ENCODE measurements around the gene GARIN5B. TPM values are rescaled to one million over a fixed set of nuclear protein-coding genes. Genes with fewer than 3 reads are reported as not detected.

GARIN5B gene
- polyA plus RNA-seq, 1 of the 3 experiments (the other 2 are of a cell fraction): not detected

DNA sequence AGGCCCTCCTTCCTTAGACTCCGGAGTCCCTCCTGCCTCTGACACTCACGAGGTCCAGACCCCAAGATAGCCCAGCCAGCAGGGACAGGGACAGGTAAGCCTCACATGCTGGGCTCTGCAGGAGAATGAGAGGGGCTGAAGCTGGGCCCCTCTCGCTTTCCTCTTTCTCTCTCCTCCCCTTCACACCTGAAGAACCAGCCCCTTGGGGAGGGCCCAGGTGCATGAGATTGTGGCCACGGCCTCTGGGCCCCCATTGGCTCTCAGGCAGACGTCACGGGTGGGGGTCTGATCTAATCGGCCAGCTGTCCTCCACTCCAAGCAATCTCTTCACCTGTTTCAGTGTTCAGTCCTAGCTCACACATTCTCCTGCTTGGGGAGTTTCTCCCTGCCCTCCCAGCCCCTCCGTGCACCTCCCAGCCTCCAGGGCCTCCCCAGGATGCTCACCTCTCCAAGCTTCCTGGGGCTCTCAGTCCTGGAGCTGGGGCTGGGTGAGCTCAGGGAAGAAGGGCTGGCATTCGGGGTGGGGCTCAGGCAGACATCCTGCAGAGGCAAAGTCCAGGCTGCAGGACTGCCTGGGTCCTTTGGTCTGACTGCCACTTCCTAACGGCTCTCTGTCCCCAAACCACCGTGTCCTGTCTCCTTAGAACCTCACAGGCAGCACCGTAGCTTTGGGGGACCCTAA is 40.7 kb downstream of the GARIN5B start (continued):
- TF ChIP-seq, protein P1, sequence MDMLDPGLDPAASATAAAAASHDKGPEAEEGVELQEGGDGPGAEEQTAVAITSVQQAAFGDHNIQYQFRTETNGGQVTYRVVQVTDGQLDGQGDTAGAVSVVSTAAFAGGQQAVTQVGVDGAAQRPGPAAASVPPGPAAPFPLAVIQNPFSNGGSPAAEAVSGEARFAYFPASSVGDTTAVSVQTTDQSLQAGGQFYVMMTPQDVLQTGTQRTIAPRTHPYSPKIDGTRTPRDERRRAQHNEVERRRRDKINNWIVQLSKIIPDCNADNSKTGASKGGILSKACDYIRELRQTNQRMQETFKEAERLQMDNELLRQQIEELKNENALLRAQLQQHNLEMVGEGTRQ (IDR thresholded peaks at IDR 0.05; ENCODE audit: borderline replicate concordance, low read depth, low read length): no peak

DNA sequence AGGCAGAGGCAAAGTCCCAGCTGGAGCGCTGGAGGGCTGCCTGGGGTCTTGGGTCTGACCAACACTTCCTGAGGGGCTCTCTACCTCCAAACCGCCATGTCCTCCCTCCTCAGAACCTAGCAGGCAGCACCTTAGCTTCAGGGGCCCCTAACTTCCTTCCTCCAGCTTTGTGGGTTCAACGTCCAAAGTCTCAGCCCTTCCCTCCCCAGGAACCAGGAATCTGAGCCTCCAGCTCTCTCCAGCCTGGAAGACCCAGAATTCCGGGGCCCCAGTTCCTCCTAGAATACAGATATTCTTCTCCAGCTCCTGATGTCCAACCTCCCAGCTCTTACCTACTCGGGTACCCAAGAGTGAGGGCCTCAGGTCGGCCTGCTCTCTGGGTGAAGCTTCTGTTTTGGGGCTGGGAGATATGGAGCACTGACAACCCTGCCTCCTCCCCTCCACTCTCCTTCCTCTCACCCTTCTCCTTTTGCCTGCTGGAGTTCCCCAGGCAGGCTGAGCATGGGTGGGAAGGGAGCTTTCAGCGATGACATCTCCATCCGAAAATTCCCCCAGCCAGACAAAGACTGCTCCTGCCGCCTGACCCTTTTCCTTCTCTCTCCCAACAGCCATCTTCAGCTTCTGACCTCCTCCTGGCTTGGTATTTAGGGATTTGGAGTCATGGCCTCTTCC is 41.5 kb downstream of the GARIN5B start:
- H4K20me1 ChIP-seq (ENCODE audit: insufficient read depth): no peaks in the 10 kb centered on the region
- POLR2A ChIA-PET: interaction anchor here (1.0 to 1.3 kb wide), 3 partner anchors 8 to 62 kb away, joined by 3 to 4 read pairs (median 3); no protein-coding TSS in a partner anchor
- no peak overlapping the region for H3K9ac ChIP-seq
- H3K4me3 ChIP-seq (ENCODE audit: low read depth in 2 of 2, low read length in 1 of 2): no peak overlapping the region
- H3F3A ChIP-seq (replicated peaks; ENCODE audit: insufficient read depth): no peaks in the 10 kb centered on the region
- no peak for DNase-seq
- CTCF ChIA-PET: interaction anchor here (0.8 to 3.1 kb wide), 5 partner anchors 17 to 180 kb away, joined by 3 to 21 read pairs (median 3); no protein-coding TSS in a partner anchor
- no peak overlapping the region for H3K4me2 ChIP-seq
- H3K4me1 ChIP-seq (ENCODE audit: control insufficient read depth in 1 of 2, insufficient read depth in 2 of 2, low read depth in 1 of 2, low read length in 1 of 2): no peaks in the 10 kb centered on the region
- H3K9me2 ChIP-seq: no peaks in the 10 kb centered on the region
- H2AFZ ChIP-seq (ENCODE audit: low read depth): no peak overlapping the region
- no peaks in the 10 kb centered on the region for H3K36me3 ChIP-seq (replicated peaks in 1 of 2; ENCODE audit: control insufficient read depth in 1 of 2, insufficient read depth in 2 of 2, low read length in 1 of 2)
- no peaks in the 10 kb centered on the region for H3K9me3 ChIP-seq
- H3K79me2 ChIP-seq (ENCODE audit: insufficient read depth): no peaks in the 10 kb centered on the region
- H3K27me3 ChIP-seq (ENCODE audit: insufficient read depth): no peaks in the 10 kb centered on the region
- WGBS (ENCODE audit: low lambda C conversion rate): 67% methylated on average over 9 of the region's 9 CpGs
- no peak for TF ChIP-seq RFX5 (IDR thresholded peaks at IDR 0.05; ENCODE audit: low read length)
- TF ChIP-seq FOXM1 (IDR thresholded peaks at IDR 0.05; ENCODE audit: low read depth): no peak
- TF ChIP-seq, protein P1 (IDR thresholded peaks at IDR 0.05; ENCODE audit: borderline replicate concordance, low read depth, low read length): no peak
- TF ChIP-seq SMC3 (IDR thresholded peaks at IDR 0.05; ENCODE audit: low read depth, low read length): no peak
- TF ChIP-seq, protein P2, sequence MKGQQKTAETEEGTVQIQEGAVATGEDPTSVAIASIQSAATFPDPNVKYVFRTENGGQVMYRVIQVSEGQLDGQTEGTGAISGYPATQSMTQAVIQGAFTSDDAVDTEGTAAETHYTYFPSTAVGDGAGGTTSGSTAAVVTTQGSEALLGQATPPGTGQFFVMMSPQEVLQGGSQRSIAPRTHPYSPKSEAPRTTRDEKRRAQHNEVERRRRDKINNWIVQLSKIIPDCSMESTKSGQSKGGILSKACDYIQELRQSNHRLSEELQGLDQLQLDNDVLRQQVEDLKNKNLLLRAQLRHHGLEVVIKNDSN (IDR thresholded peaks at IDR 0.05; ENCODE audit: borderline replicate concordance, low read depth): no peak
- TF ChIP-seq, protein P3, sequence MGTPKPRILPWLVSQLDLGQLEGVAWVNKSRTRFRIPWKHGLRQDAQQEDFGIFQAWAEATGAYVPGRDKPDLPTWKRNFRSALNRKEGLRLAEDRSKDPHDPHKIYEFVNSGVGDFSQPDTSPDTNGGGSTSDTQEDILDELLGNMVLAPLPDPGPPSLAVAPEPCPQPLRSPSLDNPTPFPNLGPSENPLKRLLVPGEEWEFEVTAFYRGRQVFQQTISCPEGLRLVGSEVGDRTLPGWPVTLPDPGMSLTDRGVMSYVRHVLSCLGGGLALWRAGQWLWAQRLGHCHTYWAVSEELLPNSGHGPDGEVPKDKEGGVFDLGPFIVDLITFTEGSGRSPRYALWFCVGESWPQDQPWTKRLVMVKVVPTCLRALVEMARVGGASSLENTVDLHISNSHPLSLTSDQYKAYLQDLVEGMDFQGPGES (IDR thresholded peaks at IDR 0.05; ENCODE audit: low read depth, low read length): no peak
- no peak for TF ChIP-seq ELF1 (IDR thresholded peaks at IDR 0.05)
- TF ChIP-seq TEAD4 (IDR thresholded peaks at IDR 0.05; ENCODE audit: borderline replicate concordance, insufficient read depth): no peak
- TF ChIP-seq, protein P4, sequence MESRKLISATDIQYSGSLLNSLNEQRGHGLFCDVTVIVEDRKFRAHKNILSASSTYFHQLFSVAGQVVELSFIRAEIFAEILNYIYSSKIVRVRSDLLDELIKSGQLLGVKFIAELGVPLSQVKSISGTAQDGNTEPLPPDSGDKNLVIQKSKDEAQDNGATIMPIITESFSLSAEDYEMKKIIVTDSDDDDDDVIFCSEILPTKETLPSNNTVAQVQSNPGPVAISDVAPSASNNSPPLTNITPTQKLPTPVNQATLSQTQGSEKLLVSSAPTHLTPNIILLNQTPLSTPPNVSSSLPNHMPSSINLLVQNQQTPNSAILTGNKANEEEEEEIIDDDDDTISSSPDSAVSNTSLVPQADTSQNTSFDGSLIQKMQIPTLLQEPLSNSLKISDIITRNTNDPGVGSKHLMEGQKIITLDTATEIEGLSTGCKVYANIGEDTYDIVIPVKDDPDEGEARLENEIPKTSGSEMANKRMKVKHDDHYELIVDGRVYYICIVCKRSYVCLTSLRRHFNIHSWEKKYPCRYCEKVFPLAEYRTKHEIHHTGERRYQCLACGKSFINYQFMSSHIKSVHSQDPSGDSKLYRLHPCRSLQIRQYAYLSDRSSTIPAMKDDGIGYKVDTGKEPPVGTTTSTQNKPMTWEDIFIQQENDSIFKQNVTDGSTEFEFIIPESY (IDR thresholded peaks at IDR 0.05; ENCODE audit: borderline replicate concordance, low read depth): no peak
- no peak for TF ChIP-seq RAD21 (IDR thresholded peaks at IDR 0.05; ENCODE audit: low read length)
- no peak for TF ChIP-seq YY1 (IDR thresholded peaks at IDR 0.05; ENCODE audit: low read depth)
- no peak for TF ChIP-seq SIN3A (IDR thresholded peaks at IDR 0.05; ENCODE audit: borderline replicate concordance, low read depth, low read length)
- TF ChIP-seq TAF1 (IDR thresholded peaks at IDR 0.05; ENCODE audit: borderline replicate concordance, low read depth, low read length): no peak
- no peak for TF ChIP-seq MEF2A (IDR thresholded peaks at IDR 0.05; ENCODE audit: borderline replicate concordance, low read depth)
- no peak for TF ChIP-seq MXI1 (IDR thresholded peaks at IDR 0.05; ENCODE audit: low read depth, low read length)
- no peak overlapping the region for H3K27ac ChIP-seq (ENCODE audit: low read depth in 2 of 2, low read length in 1 of 2)
